Effector memory CD8-positive, alpha-beta T cell (primary cell): ENCODE data around the gene POLR2A.
"Not testable (repeated sequence)": the region's sequence is repeated elsewhere in the genome, so short reads cannot be mapped to it uniquely, and the experiment has no call there.

ENCODE experiments used
- ATAC-seq: fragments of 150-1000 bp; cut with Tn5 transposase; replicated peaks from 2 replicates; pipeline ENCODE4 v1.10.0; 2021; ENCODE audit warnings: mild to moderate bottlenecking, moderate library complexity
- DNase-seq, 3 experiments: peaks; one replicate each; pipeline ENCODE4 v3.0.0; 2021
- H3K27ac Mint-ChIP-seq, 2 donors: one replicate each; pipeline ENCODE4 v1.8.0; 2022; ENCODE audit warnings: mild to moderate bottlenecking in 2 of 2, mixed read lengths in 2 of 2, moderate library complexity in 2 of 2
- H3K27me3 Mint-ChIP-seq, 2 donors: one replicate each; pipeline ENCODE4 v1.8.0; 2022; ENCODE audit warnings: mixed read lengths in 2 of 2
- H3K36me3 Mint-ChIP-seq: one replicate; pipeline ENCODE4 v1.8.0; 2022; ENCODE audit warnings: mild to moderate bottlenecking, moderate library complexity, mixed read lengths; ENCODE audit not compliant: insufficient read depth
- H3K4me1 Mint-ChIP-seq, 2 donors: one replicate each; pipeline ENCODE4 v1.8.0; 2022; ENCODE audit warnings: low read depth in 2 of 2, mixed read lengths in 2 of 2
- H3K4me3 Mint-ChIP-seq, 2 donors: one replicate each; pipeline ENCODE4 v1.8.0; 2022; ENCODE audit warnings: mild to moderate bottlenecking in 2 of 2, mixed read lengths in 2 of 2, moderate library complexity in 2 of 2
- H3K9me3 Mint-ChIP-seq, 2 donors: one replicate each; pipeline ENCODE4 v1.8.0; 2022; ENCODE audit warnings: mixed read lengths in 2 of 2

Gene POLR2A

GRCh38 chr17:7466318-7466638, 17.9 kb upstream of the POLR2A start:
- H3K4me3 Mint-ChIP-seq, result no peak overlapping the region
- peak overlapping the region in 1 of 2 donors; percentile 51 for H3K27ac Mint-ChIP-seq
- H3K36me3 Mint-ChIP-seq, result peaks cover 45% of the 10 kb centered on the region
- H3K4me1 Mint-ChIP-seq, result peaks cover 11 to 19% of the 10 kb centered on the region in 2 donors
- ATAC-seq (no peak), DNase-seq (no peak)
- H3K27me3 Mint-ChIP-seq, result no peaks in the 10 kb centered on the region
- no peaks in the 10 kb centered on the region for H3K9me3 Mint-ChIP-seq

- DNase-seq, result no peak
- ATAC-seq, result no peak
- Mint-ChIP-seq H3K27me3 (no peaks in the 10 kb centered on the region), H3K27ac (peak overlapping the region in 1 of 2 donors; percentile 51), H3K4me1 (peaks cover 15 to 24% of the 10 kb centered on the region in 2 donors), H3K9me3 (no peaks in the 10 kb centered on the region), H3K4me3 (no peak overlapping the region), H3K36me3 (peaks cover 43% of the 10 kb centered on the region)
These were observed 17.4 kb upstream of the POLR2A start for GRCh38 chr17:7466639-7467341.

- Mint-ChIP-seq H3K27ac (peak overlapping the region in 1 of 2 donors; percentile 51), H3K4me3 (no peak overlapping the region), H3K36me3 (peaks cover 38% of the 10 kb centered on the region), H3K27me3 (no peaks in the 10 kb centered on the region), H3K4me1 (peaks cover 19 to 28% of the 10 kb centered on the region in 2 donors), H3K9me3 (no peaks in the 10 kb centered on the region)
- ATAC-seq (no peak), DNase-seq (no peak)
These were observed 16.7 kb upstream of the POLR2A start for GRCh38 chr17:7467498-7467897.

- Mint-ChIP-seq H3K27me3 (no peaks in the 10 kb centered on the region), H3K27ac (peak overlapping the region; percentile 16 to 44), H3K36me3 (peaks cover 37% of the 10 kb centered on the region), H3K4me3 (peak overlapping the region in 1 of 2 donors; percentile 10), H3K9me3 (no peaks in the 10 kb centered on the region), H3K4me1 (peaks cover 19 to 28% of the 10 kb centered on the region in 2 donors)
- DNase-seq (no peak), ATAC-seq (no peak)
These were observed 15.9 kb upstream of the POLR2A start for GRCh38 chr17:7468290-7468689.

- Mint-ChIP-seq H3K27ac (peak overlapping the region; percentile 28 to 44), H3K27me3 (no peaks in the 10 kb centered on the region), H3K36me3 (peaks cover 32% of the 10 kb centered on the region), H3K4me3 (no peak overlapping the region), H3K4me1 (peaks cover 19 to 28% of the 10 kb centered on the region in 2 donors), H3K9me3 (no peaks in the 10 kb centered on the region)
- no peak for DNase-seq
- ATAC-seq, result no peak
These were observed 15.3 kb upstream of the POLR2A start for GRCh38 chr17:7468804-7469389.

- H3K27ac Mint-ChIP-seq, H3K4me3 Mint-ChIP-seq, ATAC-seq, DNase-seq, H3K27me3 Mint-ChIP-seq, H3K9me3 Mint-ChIP-seq: not testable (repeated sequence)
- peaks cover 26% of the 10 kb centered on the region for H3K36me3 Mint-ChIP-seq
- H3K4me1 Mint-ChIP-seq, result peaks cover 19 to 28% of the 10 kb centered on the region in 2 donors
These were observed 14.3 kb upstream of the POLR2A start for GRCh38 chr17:7469843-7470242.

GRCh38 chr17:7470457-7470973, 13.7 kb upstream of the POLR2A start:
- not testable (repeated sequence) for H3K27me3 Mint-ChIP-seq, DNase-seq, H3K4me3 Mint-ChIP-seq, ATAC-seq, H3K27ac Mint-ChIP-seq, H3K9me3 Mint-ChIP-seq
- Mint-ChIP-seq H3K36me3 (peaks cover 26% of the 10 kb centered on the region), H3K4me1 (peaks cover 19 to 28% of the 10 kb centered on the region in 2 donors)

GRCh38 chr17:7471729-7472128, 12.4 kb upstream of the POLR2A start:
- no peak for DNase-seq
- Mint-ChIP-seq H3K4me1 (peaks cover 26 to 41% of the 10 kb centered on the region in 2 donors), H3K27ac (peak overlapping the region in 1 of 2 donors; percentile 85), H3K9me3 (no peaks in the 10 kb centered on the region), H3K27me3 (no peaks in the 10 kb centered on the region), H3K4me3 (peak overlapping the region in 1 of 2 donors; percentile 29), H3K36me3 (peaks cover 24% of the 10 kb centered on the region)
- ATAC-seq, result peak; percentile 21

- H3K4me3 Mint-ChIP-seq, result peak overlapping the region in 1 of 2 donors; percentile 21
- H3K27ac Mint-ChIP-seq, H3K27me3 Mint-ChIP-seq, ATAC-seq, DNase-seq, H3K9me3 Mint-ChIP-seq: not testable (repeated sequence)
- H3K36me3 Mint-ChIP-seq, result peaks cover 32% of the 10 kb centered on the region
- peaks cover 42 to 43% of the 10 kb centered on the region in 2 donors for H3K4me1 Mint-ChIP-seq
These were observed 9.4 kb upstream of the POLR2A start for GRCh38 chr17:7474767-7475166.

GRCh38 chr17:7475764-7476422, 8.3 kb upstream of the POLR2A start:
- no peak for DNase-seq

GRCh38 chr17:7476494-7476893, 7.7 kb upstream of the POLR2A start:
- Mint-ChIP-seq H3K36me3 (peaks cover 35% of the 10 kb centered on the region), H3K27me3 (no peaks in the 10 kb centered on the region), H3K4me3 (peak overlapping the region; percentile 45 to 91), H3K9me3 (no peaks in the 10 kb centered on the region), H3K27ac (peak overlapping the region; percentile 66 to 94), H3K4me1 (peaks cover 46 to 50% of the 10 kb centered on the region in 2 donors)
- DNase-seq (no peak), ATAC-seq (no peak)

More at GRCh38 chr17:7475764-7476422, 8.3 kb upstream of the POLR2A start:
- H3K27ac Mint-ChIP-seq, result peak overlapping the region; percentile 66 to 94
- H3K4me3 Mint-ChIP-seq, result peak overlapping the region; percentile 45 to 91
- peaks cover 35% of the 10 kb centered on the region for H3K36me3 Mint-ChIP-seq
- H3K27me3 Mint-ChIP-seq, result no peaks in the 10 kb centered on the region
- no peak for ATAC-seq
- peaks cover 46 to 51% of the 10 kb centered on the region in 2 donors for H3K4me1 Mint-ChIP-seq
- no peaks in the 10 kb centered on the region for H3K9me3 Mint-ChIP-seq

GRCh38 chr17:7476951-7477350, 7.2 kb upstream of the POLR2A start:
- Mint-ChIP-seq H3K36me3 (peaks cover 35% of the 10 kb centered on the region), H3K4me1 (peaks cover 46 to 50% of the 10 kb centered on the region in 2 donors), H3K4me3 (peak overlapping the region; percentile 88 to 91), H3K27ac (peak overlapping the region; percentile 91 to 94), H3K9me3 (no peaks in the 10 kb centered on the region), H3K27me3 (no peaks in the 10 kb centered on the region)
- ATAC-seq (no peak), DNase-seq (no peak)

- H3K4me1 Mint-ChIP-seq, result peaks cover 50 to 52% of the 10 kb centered on the region in 2 donors
- DNase-seq, result peak in 1 of 3 experiments; percentile 27
These were observed 6.5 kb upstream of the POLR2A start for GRCh38 chr17:7477392-7478275.

More at GRCh38 chr17:7477392-7478275, 6.5 kb upstream of the POLR2A start:
- peaks cover 35% of the 10 kb centered on the region for H3K36me3 Mint-ChIP-seq
- H3K27ac Mint-ChIP-seq, result peak overlapping the region; percentile 91 to 94
- no peaks in the 10 kb centered on the region for H3K27me3 Mint-ChIP-seq
- H3K4me3 Mint-ChIP-seq, result peak overlapping the region; percentile 88 to 91
- H3K9me3 Mint-ChIP-seq, result no peaks in the 10 kb centered on the region
- no peak for ATAC-seq
